ENCODE data around the gene BABAM2. TPM values are rescaled to one million over a fixed set of nuclear protein-coding genes. Genes with fewer than 3 reads are reported as not detected.

The BABAM2 gene
- total and polyA plus RNA-seq, 2 of the 4 experiments (the other 2 are of a cell fraction), result 20.9 to 23.1 TPM

- peak overlapping the region; percentile 98 for H3K4ac ChIP-seq (ENCODE audit: low read depth, low read length)
- no peak for TF ChIP-seq MAFK (IDR thresholded peaks at IDR 0.05; ENCODE audit: low read depth, low read length)
- no peak for TF ChIP-seq CHD1 (IDR thresholded peaks at IDR 0.05; ENCODE audit: low read depth, low read length)
- no peak for TF ChIP-seq NFE2L2 (IDR thresholded peaks at IDR 0.05; ENCODE audit: low read depth, low read length)
- no peak for TF ChIP-seq ELK1 (IDR thresholded peaks at IDR 0.05; ENCODE audit: borderline replicate concordance, low read depth, low read length)
- TF ChIP-seq RAD21 (IDR thresholded peaks at IDR 0.05; ENCODE audit: low read length), result no peak
- no peak for TF ChIP-seq MAZ (IDR thresholded peaks at IDR 0.05; ENCODE audit: borderline replicate concordance, low read depth, low read length)
- no peak for TF ChIP-seq FOS (IDR thresholded peaks at IDR 0.05; ENCODE audit: low read depth, low read length)
- TF ChIP-seq USF2 (IDR thresholded peaks at IDR 0.05; ENCODE audit: low read depth, low read length), result no peak
- no peak for TF ChIP-seq RFX5 (IDR thresholded peaks at IDR 0.05; ENCODE audit: low read depth, low read length)
- TF ChIP-seq CTCF (conservative IDR thresholded peaks at IDR 0.05; ENCODE audit: low read depth, low read length), result no peak
- no peak for TF ChIP-seq BHLHE40 (IDR thresholded peaks at IDR 0.05; ENCODE audit: low read depth, low read length)
- TF ChIP-seq CEBPB (IDR thresholded peaks at IDR 0.05; ENCODE audit: low read depth, low read length), result no peak
- no peak for TF ChIP-seq MXI1 (IDR thresholded peaks at IDR 0.05; ENCODE audit: borderline replicate concordance, low read depth, low read length)
- no peak for TF ChIP-seq SMC3 (IDR thresholded peaks at IDR 0.05; ENCODE audit: low read depth, low read length)
- no peak for TF ChIP-seq POLR2A (IDR thresholded peaks at IDR 0.05; ENCODE audit: low read depth, low read length)
- peak overlapping the region; percentile 87; the same call in 2 of the 3 replicates for H2BK15ac ChIP-seq (ENCODE audit: low read depth, low read length)
- no peaks in the 10 kb centered on the region for H4K20me1 ChIP-seq (ENCODE audit: insufficient read depth, low read length)
- H3K9me3 ChIP-seq (ENCODE audit: control insufficient read depth, insufficient read depth, low read length), result no peaks in the 10 kb centered on the region
- peak overlapping the region; percentile 60 for H3K18ac ChIP-seq (ENCODE audit: low read depth, low read length)
- in situ Hi-C loops (cut with MboI; ENCODE audit: low sequenced_read_pairs), result no loop called here
- 0 out of 2 replicates have a peak overlapping the region, but pooled peaks have one; percentile 41 for H3K56ac ChIP-seq (ENCODE audit: extremely low read depth, insufficient read depth, low read length)
- peak overlapping the region; percentile 97 for H2BK120ac ChIP-seq (ENCODE audit: low read depth, low read length)
- peaks cover 22% of the 10 kb centered on the region for H3K9me1 ChIP-seq (ENCODE audit: insufficient read depth, low read length)
- H2AK9ac ChIP-seq (replicated peaks; ENCODE audit: low read depth, low read length, poor library complexity), result peak overlapping the region; percentile 96
- no TSS peak for BruUV-seq (replicated peaks)
- peak; percentile 12 for ATAC-seq (ENCODE audit: low read depth)
- H2BK20ac ChIP-seq (ENCODE audit: low read depth, low read length), result peak overlapping the region; percentile 84
- peak overlapping the region; percentile 63 for H3K27ac ChIP-seq (ENCODE audit: insufficient read depth, low read length)
- CTCF ChIA-PET, result interaction anchor here (1.0 kb wide), 1 partner anchor 338 kb away, joined by 3 read pairs; no protein-coding TSS in a partner anchor
- peaks cover 19% of the 10 kb centered on the region for H3K4me1 ChIP-seq (ENCODE audit: control insufficient read depth, insufficient read depth, low read length)
- H3K9ac ChIP-seq (ENCODE audit: low read depth, low read length), result peak overlapping the region; percentile 64
- DNase-seq, result no peak
- H2AFZ ChIP-seq (replicated peaks; ENCODE audit: low read length, poor library complexity), result peak overlapping the region; percentile 94
- intact Hi-C loops (cut with micrococcal nuclease), result no loop called here
- H4K5ac ChIP-seq (ENCODE audit: low read depth, low read length), result peak overlapping the region; percentile 87
- no peaks in the 10 kb centered on the region for H3K27me3 ChIP-seq (ENCODE audit: control insufficient read depth, insufficient read depth, low read length)
- peaks cover 0 to 4% of the 10 kb centered on the region in 2 experiments; a peak in 1 of 4 replicates for H3K79me1 ChIP-seq (ENCODE audit: low read depth in 1 of 2, low read length in 2 of 2)
- 67% methylated on average over 1 of the region's 6 CpGs; no CpG with 5 or more reads in 1 of the 2 experiments for WGBS, 2 experiments (ENCODE audit: extremely low coverage in 2 of 2, insufficient read length in 1 of 2)
- peak overlapping the region; percentile 55 for H2BK5ac ChIP-seq (ENCODE audit: low read depth, low read length, poor library complexity, severe bottlenecking)
- H3K4me3 ChIP-seq (ENCODE audit: insufficient read depth, low read depth, low read length), result no peak overlapping the region
- H3K4me2 ChIP-seq (ENCODE audit: low read depth, low read length), result no peak overlapping the region
- peak overlapping the region; percentile 96 for H4K91ac ChIP-seq (ENCODE audit: insufficient read depth, low read depth, low read length)
- H2AK5ac ChIP-seq (ENCODE audit: low read depth, low read length), result peak overlapping the region; percentile 93
- POLR2A ChIA-PET (ENCODE audit: unreplicated experiment), result no interaction called here
- H3K23ac ChIP-seq (ENCODE audit: low read depth, low read length), result peak overlapping the region; percentile 78
- peak overlapping the region; percentile 96 for H3K14ac ChIP-seq (replicated peaks; ENCODE audit: low read depth, low read length)
- H3K36me3 ChIP-seq (ENCODE audit: control insufficient read depth, insufficient read depth, low read length), result no peaks in the 10 kb centered on the region
- dilution Hi-C loops (cut with HindIII; ENCODE audit: low sequenced_read_pairs, unreplicated experiment), result no loop called here
- peak overlapping the region; percentile 75 to 94; a peak in 3 of 4 replicates for H4K8ac ChIP-seq (ENCODE audit: low read depth in 2 of 2, low read length in 2 of 2)
Measured at GRCh38 chr2:28355521-28356094, 465.1 kb downstream of the BABAM2 start.
